ENCODE measurements around the gene EPB41L2.

DNA sequence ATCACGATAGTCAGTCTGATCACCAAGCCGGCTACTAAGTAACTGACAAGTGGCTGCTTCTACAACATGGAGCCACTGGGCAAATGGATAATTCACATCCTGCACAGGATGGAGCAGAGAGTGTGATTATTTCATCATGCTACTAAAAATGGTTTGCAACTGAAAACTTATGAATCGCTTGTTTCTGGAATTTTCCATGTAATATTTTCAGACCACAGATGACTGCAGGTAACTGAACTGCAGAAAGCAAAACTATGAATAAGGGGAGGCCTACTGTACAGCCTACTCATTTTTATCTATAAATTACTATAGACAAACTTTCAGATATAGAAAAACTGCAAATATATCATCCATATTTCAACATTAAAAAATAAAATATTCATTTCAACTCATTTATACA, 91.5 kb downstream of the EPB41L2 start:
- no peak for TF ChIP-seq POLR2AphosphoS5 (IDR thresholded peaks at IDR 0.05; ENCODE audit: borderline replicate concordance, low read depth, low read length)
- TF ChIP-seq EZH2 (IDR thresholded peaks at IDR 0.05), result no peak

Measured in SK-N-MC (cell line).